Measurements from ENCODE around the gene OLIG2. TPM values are rescaled to one million over a fixed set of nuclear protein-coding genes. Genes with fewer than 3 reads are reported as not detected.
A peak's percentile ranks its signal among the peaks of the same experiment; 100 is the strongest.

Gene OLIG2
- total RNA-seq, 4 donors from 2014 or later: not detected

DNA sequence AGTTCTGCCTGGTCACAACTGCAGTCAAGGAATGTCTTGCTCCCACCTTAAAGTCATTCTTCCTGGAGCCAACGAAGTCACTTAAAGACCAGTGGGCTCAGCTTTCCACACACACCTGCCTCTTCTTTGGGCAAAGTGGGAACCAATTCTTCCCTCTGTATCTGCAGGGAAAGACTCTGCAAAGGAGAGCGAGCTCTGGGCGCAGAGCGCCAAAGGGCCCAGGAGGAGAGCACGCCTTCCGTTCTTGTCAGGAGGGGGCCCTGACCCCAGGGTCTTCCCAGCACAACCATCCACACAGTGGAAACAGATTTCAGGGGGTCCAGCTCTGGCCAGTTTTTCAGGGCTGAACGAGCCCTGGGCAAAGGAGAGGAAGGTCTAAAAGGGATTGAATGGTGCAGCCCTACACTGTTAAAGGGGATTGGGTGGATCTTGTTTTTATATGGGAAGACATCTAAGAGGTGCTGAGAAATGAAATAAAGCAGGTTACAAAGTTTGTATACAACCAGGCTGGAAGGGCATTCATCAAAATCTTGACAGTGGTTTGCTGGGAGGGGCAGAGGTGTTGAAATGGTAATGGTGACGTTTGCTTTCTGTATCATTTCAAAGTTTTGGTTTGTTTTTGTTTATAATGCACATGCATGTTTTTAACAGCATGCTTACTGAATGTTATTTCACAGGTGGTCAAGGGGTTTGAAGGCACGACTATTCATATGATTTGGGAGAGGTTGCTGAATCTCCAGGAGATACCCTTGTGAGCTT, 6.8 kb upstream of the OLIG2 start:
- no peak for DNase-seq (ENCODE audit: extremely low spot score)
- Histone ChIP-seq H3K4me3 (no peak overlapping the region), H3K36me3 (no peaks in the 10 kb centered on the region), H3K9me3 (no peaks in the 10 kb centered on the region), H3K4me1 (peaks cover 12 to 34% (median 30%) of the 10 kb centered on the region in 4 donors), H3K27ac (replicated peaks in 1 of 4) (no peak overlapping the region), H3K27me3 (peaks cover 0 to 99% (median 38%) of the 10 kb centered on the region in 4 donors)
- intact Hi-C loops (cut with DNase I): no loop called here
- 34% methylated on average over 9 of the region's 9 CpGs for WGBS
- TF ChIP-seq, protein P1, sequence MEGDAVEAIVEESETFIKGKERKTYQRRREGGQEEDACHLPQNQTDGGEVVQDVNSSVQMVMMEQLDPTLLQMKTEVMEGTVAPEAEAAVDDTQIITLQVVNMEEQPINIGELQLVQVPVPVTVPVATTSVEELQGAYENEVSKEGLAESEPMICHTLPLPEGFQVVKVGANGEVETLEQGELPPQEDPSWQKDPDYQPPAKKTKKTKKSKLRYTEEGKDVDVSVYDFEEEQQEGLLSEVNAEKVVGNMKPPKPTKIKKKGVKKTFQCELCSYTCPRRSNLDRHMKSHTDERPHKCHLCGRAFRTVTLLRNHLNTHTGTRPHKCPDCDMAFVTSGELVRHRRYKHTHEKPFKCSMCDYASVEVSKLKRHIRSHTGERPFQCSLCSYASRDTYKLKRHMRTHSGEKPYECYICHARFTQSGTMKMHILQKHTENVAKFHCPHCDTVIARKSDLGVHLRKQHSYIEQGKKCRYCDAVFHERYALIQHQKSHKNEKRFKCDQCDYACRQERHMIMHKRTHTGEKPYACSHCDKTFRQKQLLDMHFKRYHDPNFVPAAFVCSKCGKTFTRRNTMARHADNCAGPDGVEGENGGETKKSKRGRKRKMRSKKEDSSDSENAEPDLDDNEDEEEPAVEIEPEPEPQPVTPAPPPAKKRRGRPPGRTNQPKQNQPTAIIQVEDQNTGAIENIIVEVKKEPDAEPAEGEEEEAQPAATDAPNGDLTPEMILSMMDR (IDR thresholded peaks at IDR 0.05): no peak
- TF ChIP-seq POLR2A (IDR thresholded peaks at IDR 0.05; ENCODE audit: low read depth) (no peak), EP300 (IDR thresholded peaks at IDR 0.05) (no peak), POLR2AphosphoS5 (IDR thresholded peaks at IDR 0.05) (no peak)

DNA sequence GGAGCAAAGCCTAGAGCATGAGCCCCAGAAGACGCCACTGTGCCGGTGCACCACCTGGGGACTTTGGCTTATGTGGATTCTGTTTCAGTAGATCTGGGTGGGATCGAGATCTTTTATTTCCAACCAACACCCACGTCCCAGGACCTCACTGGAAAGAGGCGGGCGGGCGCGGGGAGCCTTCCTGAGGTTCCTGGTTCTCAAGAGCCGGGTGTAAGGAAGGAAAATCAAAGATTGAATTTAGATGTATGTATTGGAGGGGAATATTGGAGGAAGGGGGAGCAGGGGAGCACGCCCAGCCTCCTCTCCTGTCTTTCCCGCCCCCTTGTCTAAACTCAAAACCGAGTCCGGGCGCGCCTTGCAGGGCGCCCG, 6.2 kb upstream of the OLIG2 start:
- DNase-seq (ENCODE audit: extremely low spot score): no peak
- no peak overlapping the region for H3K27ac ChIP-seq (replicated peaks in 1 of 4)
- H3K9me3 ChIP-seq: no peaks in the 10 kb centered on the region
- peaks cover 0 to 99% (median 45%) of the 10 kb centered on the region in 4 donors for H3K27me3 ChIP-seq
- H3K4me1 ChIP-seq: peaks cover 12 to 40% (median 36%) of the 10 kb centered on the region in 4 donors
- TF ChIP-seq, protein P1 (IDR thresholded peaks at IDR 0.05): no peak
- TF ChIP-seq POLR2AphosphoS5 (IDR thresholded peaks at IDR 0.05) (no peak), EP300 (IDR thresholded peaks at IDR 0.05) (no peak), POLR2A (IDR thresholded peaks at IDR 0.05; ENCODE audit: low read depth) (no peak)
- no peaks in the 10 kb centered on the region for H3K36me3 ChIP-seq
- peak overlapping the region in 2 of 4 donors; percentile 24 to 31 for H3K4me3 ChIP-seq
- intact Hi-C loops (cut with DNase I): no loop called here
- 4% methylated on average over 9 of the region's 17 CpGs for WGBS

DNA sequence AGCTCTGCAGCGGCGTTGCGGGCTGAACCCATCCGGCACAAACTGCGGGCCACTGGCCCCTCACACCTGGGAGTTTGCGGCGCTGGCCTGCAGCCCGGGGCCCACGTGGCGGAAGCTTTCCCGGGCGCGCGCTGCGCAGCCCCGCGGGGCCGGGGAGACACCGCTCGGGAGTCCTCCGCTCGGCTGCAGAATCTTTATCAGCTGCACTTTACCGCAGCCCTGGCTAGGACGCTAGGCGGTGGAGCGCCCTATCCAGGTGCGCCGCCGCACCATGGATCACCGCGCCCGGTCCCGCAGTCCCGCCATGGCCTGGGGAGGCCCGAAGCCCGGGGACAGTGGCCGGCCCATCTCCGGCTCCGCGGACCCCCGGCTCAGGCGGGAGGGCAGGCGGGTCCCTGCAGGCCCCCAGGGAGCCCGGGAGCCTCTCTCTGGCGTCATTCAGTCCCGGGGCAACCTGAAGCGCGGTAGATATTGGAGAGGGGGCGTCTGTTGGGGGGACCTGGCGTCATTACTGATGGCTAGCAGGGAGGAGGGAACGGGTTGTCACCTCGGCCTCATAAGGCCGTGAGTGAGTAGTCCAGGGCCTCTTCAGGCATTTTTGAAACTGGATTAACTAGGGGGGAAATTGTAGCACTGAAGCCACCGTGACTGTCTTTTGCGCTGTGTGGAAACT, 5.7 kb upstream of the OLIG2 start:
- H3K4me1 ChIP-seq: peaks cover 12 to 42% (median 38%) of the 10 kb centered on the region in 4 donors
- intact Hi-C loops (cut with DNase I): no loop called here
- DNase-seq (ENCODE audit: extremely low spot score): no peak
- 0% methylated on average over 2 of the region's 55 CpGs for WGBS
- H3K36me3 ChIP-seq: no peaks in the 10 kb centered on the region
- no peaks in the 10 kb centered on the region for H3K9me3 ChIP-seq
- H3K27me3 ChIP-seq: peaks cover 0 to 99% (median 50%) of the 10 kb centered on the region in 4 donors
- no peak for TF ChIP-seq POLR2A (IDR thresholded peaks at IDR 0.05; ENCODE audit: low read depth)
- TF ChIP-seq POLR2AphosphoS5 (IDR thresholded peaks at IDR 0.05): no peak
- TF ChIP-seq, protein P1 (IDR thresholded peaks at IDR 0.05): no peak
- TF ChIP-seq EP300 (IDR thresholded peaks at IDR 0.05): no peak
- no peak overlapping the region for H3K27ac ChIP-seq (replicated peaks in 1 of 4)
- peak overlapping the region in 3 of 4 donors; percentile 24 to 31 (median 28) for H3K4me3 ChIP-seq

DNA sequence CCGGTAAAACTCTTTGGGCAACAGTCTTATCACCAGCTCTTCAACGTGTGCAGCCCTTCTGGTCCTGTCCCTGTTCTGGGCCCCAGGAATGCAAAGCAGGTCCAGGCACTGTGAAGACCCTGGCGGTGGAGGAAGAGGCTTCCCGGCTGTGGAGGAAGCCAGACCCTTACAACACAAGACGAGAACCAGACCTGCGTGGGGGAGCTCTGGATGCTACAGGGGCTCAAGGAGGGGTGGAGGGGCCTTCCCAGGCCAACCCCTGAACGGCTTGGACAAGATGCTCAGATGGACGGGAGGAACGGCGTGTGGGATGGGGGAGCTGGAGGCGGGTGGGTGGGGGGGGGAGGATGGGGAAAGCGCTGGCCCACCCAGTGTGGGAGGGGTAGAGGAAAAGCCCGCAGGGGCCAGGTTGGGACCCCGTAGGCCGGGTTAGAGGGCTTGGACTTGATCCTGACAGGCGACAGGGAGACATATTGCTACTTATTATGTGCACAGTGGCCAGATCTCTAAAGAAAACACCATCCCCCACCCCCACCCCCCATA, 5.1 kb upstream of the OLIG2 start:
- no peak overlapping the region for H3K27ac ChIP-seq (replicated peaks in 1 of 4)
- TF ChIP-seq POLR2AphosphoS5 (IDR thresholded peaks at IDR 0.05) (no peak), EP300 (IDR thresholded peaks at IDR 0.05) (no peak), POLR2A (IDR thresholded peaks at IDR 0.05; ENCODE audit: low read depth) (no peak)
- TF ChIP-seq, protein P1 (IDR thresholded peaks at IDR 0.05): no peak
- no peaks in the 10 kb centered on the region for H3K9me3 ChIP-seq
- WGBS: 4% methylated on average over 13 of the region's 16 CpGs
- peaks cover 0 to 99% (median 56%) of the 10 kb centered on the region in 4 donors for H3K27me3 ChIP-seq
- no peaks in the 10 kb centered on the region for H3K36me3 ChIP-seq
- H3K4me3 ChIP-seq: no peak overlapping the region
- intact Hi-C loops (cut with DNase I): no loop called here
- no peak for DNase-seq (ENCODE audit: extremely low spot score)
- peaks cover 15 to 48% (median 44%) of the 10 kb centered on the region in 4 donors for H3K4me1 ChIP-seq
